Measurements from ENCODE around the gene ZNF518A. TPM values are rescaled to one million over a fixed set of nuclear protein-coding genes. Genes with fewer than 3 reads are reported as not detected.

The ZNF518A gene
- total RNA-seq, 1 experiment from 2014 or later: 36.7 TPM

DNA sequence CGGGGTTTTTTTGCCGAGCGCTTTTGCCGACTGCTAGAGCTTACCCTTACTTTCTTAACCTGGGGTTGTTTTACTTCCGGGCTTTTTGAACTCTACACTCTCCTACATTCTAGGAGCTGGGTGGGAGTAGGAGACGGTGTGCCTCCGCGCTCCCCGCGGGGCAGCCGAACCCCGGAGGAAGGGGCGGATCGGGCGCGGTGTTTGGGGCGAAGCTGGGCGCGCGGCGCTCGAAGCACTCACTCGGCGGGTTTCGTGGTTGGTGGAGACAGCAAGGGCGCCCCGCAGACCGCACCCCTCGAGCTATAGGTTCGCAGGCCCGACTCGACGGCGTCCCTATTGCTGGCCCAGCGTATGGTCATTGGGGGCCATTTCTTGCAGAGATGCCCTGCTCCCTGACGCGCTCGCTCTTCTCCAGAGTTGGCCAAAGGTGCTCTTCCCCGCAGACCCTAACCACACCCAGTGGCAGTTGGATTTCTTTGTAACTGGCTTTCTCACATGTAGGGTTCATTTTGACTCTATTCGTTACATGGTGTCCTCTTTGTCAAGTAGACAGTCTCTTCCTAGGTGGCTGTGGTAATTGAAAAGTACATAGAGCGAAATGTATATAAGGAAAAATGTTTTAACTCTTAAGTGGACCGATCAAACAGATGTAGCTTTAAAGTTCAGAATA is 364 bp downstream of the ZNF518A start:
- ChIA-PET CTCF (interaction anchor here (2.1 kb wide), 1 partner anchor 113 kb away, joined by 5 read pairs; no protein-coding TSS in a partner anchor), POLR2A (interaction anchor here (0.9 to 2.4 kb wide), 11 partner anchors 8 to 126 kb away, joined by 3 to 37 read pairs (median 4); no protein-coding TSS in a partner anchor), RAD21 (ENCODE audit: low non-redundant PET in 1 of 2, low total read pairs in 2 of 2, uncharacterized antibody in 2 of 2, unreplicated experiment in 2 of 2) (no interaction called here)
- H3K4me1 ChIP-seq (ENCODE audit: control insufficient read depth in 1 of 2, insufficient read depth in 2 of 2, low read length in 2 of 2): peaks cover 14 to 25% of the 10 kb centered on the region in 2 experiments; a peak in 3 of 4 replicates
- H3K9ac ChIP-seq (ENCODE audit: low read length): peak overlapping the region; percentile 89
- no TSS peak for BruUV-seq (replicated peaks)
- H3K4me2 ChIP-seq (ENCODE audit: low read length): peak overlapping the region; percentile 85
- DNase-seq (ENCODE audit: low read depth, low spot score) (no peak), ATAC-seq (peak; percentile 81)
- H3K79me2 ChIP-seq (ENCODE audit: insufficient read depth, low read length): peaks cover 48% of the 10 kb centered on the region
- H3K9me3 ChIP-seq (ENCODE audit: control insufficient read depth in 1 of 2, insufficient read depth in 1 of 2, low read depth in 1 of 2, low read length in 2 of 2): no peaks in the 10 kb centered on the region
- H3K36me3 ChIP-seq (ENCODE audit: control insufficient read depth in 1 of 2, insufficient read depth in 2 of 2, low read length in 2 of 2): peaks cover 17 to 22% of the 10 kb centered on the region in 2 experiments; a peak in 3 of 4 replicates
- TF ChIP-seq POLR2AphosphoS5 (IDR thresholded peaks at IDR 0.05; ENCODE audit: low read depth, low read length): peak; percentile 45; the same call in 1 of the 2 replicates
- TF ChIP-seq ELF1 (IDR thresholded peaks at IDR 0.05; ENCODE audit: borderline replicate concordance, low read depth): no peak
- peak; percentile 30; the same call in 1 of the 2 replicates for TF ChIP-seq FOSL1 (IDR thresholded peaks at IDR 0.05; ENCODE audit: low read depth)
- TF ChIP-seq, protein P1, sequence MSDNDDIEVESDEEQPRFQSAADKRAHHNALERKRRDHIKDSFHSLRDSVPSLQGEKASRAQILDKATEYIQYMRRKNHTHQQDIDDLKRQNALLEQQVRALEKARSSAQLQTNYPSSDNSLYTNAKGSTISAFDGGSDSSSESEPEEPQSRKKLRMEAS (IDR thresholded peaks at IDR 0.05): no peak; the same call in none of the 2 replicates
- no peak for TF ChIP-seq CEBPB (IDR thresholded peaks at IDR 0.05; ENCODE audit: low read depth)
- TF ChIP-seq EGR1 (IDR thresholded peaks at IDR 0.05; ENCODE audit: low read depth): peak; percentile 14; the same call in 1 of the 2 replicates
- TF ChIP-seq, protein P2, sequence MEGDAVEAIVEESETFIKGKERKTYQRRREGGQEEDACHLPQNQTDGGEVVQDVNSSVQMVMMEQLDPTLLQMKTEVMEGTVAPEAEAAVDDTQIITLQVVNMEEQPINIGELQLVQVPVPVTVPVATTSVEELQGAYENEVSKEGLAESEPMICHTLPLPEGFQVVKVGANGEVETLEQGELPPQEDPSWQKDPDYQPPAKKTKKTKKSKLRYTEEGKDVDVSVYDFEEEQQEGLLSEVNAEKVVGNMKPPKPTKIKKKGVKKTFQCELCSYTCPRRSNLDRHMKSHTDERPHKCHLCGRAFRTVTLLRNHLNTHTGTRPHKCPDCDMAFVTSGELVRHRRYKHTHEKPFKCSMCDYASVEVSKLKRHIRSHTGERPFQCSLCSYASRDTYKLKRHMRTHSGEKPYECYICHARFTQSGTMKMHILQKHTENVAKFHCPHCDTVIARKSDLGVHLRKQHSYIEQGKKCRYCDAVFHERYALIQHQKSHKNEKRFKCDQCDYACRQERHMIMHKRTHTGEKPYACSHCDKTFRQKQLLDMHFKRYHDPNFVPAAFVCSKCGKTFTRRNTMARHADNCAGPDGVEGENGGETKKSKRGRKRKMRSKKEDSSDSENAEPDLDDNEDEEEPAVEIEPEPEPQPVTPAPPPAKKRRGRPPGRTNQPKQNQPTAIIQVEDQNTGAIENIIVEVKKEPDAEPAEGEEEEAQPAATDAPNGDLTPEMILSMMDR (IDR thresholded peaks at IDR 0.05 in 2 of 3, conservative IDR thresholded peaks at IDR 0.05 in 1 of 3; ENCODE audit: borderline replicate concordance in 1 of 3, insufficient read depth in 1 of 3, low read depth in 2 of 3, low read length in 2 of 3): 0 out of 6 replicates have a peak, but pooled peaks of 1 of the 3 experiments have one; percentile 8
- TF ChIP-seq SIN3A (IDR thresholded peaks at IDR 0.05; ENCODE audit: low read depth): 0 out of 2 replicates have a peak, but pooled peaks have one; percentile 31
- no peak for TF ChIP-seq RAD21 (IDR thresholded peaks at IDR 0.05; ENCODE audit: low read depth)
- peak overlapping the region; percentile 94 for H3K27ac ChIP-seq (ENCODE audit: low read depth, low read length)
- peak overlapping the region; percentile 14 for H2AFZ ChIP-seq (ENCODE audit: low read depth, low read length, poor library complexity, severe bottlenecking)
- intact Hi-C loops (cut with micrococcal nuclease): loop anchor here (1.0 kb wide), 2 partner anchors 12 to 41 kb away; no protein-coding TSS in a partner anchor
- no peaks in the 10 kb centered on the region; the same call in 1 of the 2 replicates for H4K20me1 ChIP-seq (ENCODE audit: insufficient read depth)
- no peaks in the 10 kb centered on the region for H3K27me3 ChIP-seq (ENCODE audit: insufficient read depth, low read length)
- H3K9me2 ChIP-seq (ENCODE audit: insufficient read depth): no peaks in the 10 kb centered on the region
- peak overlapping the region; percentile 59 to 71 for H3K4me3 ChIP-seq (replicated peaks in 1 of 2; ENCODE audit: low read depth in 1 of 2, low read length in 2 of 2)

Measured in HCT116 (cell line).